Measurements from ENCODE around the gene NSDHL. TPM values are rescaled to one million over a fixed set of nuclear protein-coding genes. Genes with fewer than 3 reads are reported as not detected.

NSDHL gene
- total RNA-seq, 2 donors from 2014 or later, result 25.8 to 34.8 TPM

DNA sequence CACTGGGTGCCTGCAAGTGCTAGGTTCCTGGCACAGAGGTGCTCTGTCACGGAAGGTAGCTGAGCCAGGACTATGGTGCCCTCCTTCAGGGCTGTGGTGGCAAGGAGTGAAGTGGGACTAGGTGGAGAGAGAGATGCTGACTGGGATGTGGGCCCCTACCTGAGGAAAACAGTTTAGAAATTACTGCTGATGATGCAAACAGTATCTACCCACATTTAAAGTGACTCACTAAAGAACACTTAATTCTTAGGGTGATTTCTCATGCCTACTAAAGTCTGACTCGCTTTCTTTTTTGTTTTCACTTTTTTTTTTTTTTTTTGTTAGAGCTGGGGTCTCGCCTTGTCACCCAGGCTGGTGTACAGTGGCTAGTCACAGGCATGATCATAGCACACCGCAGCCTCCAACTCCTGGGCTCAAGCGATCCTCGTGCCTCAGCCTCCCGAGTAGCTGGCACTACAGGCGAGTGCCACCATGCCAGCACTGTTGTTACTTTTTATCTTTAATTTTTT, 70.1 kb downstream of the NSDHL start:
- WGBS, 2 experiments (ENCODE audit: insufficient coverage in 1 of 2, insufficient read length in 1 of 2), result 95 to 100% methylated on average over 1 to 8 of the region's 8 CpGs

DNA sequence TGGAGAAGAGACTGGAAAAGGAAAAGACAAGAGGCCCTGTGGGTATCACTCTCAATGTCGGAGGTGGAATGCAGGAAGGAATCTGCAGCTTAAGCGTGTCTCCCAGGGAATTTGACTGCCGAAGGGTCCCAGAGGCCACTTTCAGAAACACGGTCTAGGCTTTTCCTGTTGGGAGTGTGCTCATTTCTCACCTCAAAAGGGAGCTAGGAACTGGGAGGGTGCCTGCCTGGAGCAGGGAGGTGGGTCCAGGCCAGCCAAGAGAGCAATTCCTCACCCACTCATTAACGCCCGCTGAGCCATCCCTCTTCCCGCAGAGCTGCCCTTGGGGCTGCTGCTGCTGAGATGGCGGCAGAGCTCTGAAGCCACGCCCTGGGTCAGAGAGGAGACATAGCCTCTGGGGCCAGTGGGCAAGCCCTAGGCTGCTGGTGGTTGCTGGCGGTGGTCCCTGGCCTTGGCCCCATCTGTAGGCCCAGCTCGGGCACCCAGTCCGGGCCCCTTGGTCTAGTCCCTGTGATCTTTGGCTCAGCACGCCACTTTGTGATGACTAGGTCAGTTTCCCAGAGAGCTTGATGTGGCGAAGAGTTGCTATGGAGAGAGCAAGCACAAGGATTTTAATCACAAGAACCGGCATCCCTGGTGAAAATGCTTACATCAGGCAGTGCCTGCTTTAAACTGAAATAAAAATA, 71.1 kb downstream of the NSDHL start:
- Mint-ChIP-seq H3K4me3 (no peak overlapping the region), H3K4me1 (peaks cover 7% of the 10 kb centered on the region), H3K27me3 (ENCODE audit: insufficient read depth) (peaks cover 13% of the 10 kb centered on the region), H3K9me3 (peaks cover 43% of the 10 kb centered on the region), H3K36me3 (ENCODE audit: low read depth) (peaks cover 2% of the 10 kb centered on the region), H3K27ac (peak overlapping the region; percentile 61)
- H3K27me3 ChIP-seq (ENCODE audit: control insufficient read depth, insufficient read depth, low read length, poor library complexity, severe bottlenecking), result no peaks in the 10 kb centered on the region
- H3K27ac ChIP-seq (ENCODE audit: low read depth, low read length), result no peak overlapping the region
- no peaks in the 10 kb centered on the region for H3K36me3 ChIP-seq (ENCODE audit: control insufficient read depth, insufficient read depth, low read length)
- WGBS, 2 experiments (ENCODE audit: insufficient coverage in 1 of 2, insufficient read length in 1 of 2), result 76 to 100% methylated on average over 1 to 15 of the region's 15 CpGs
- DNase-seq, result peak; percentile 70
- no peaks in the 10 kb centered on the region for H3K9me3 ChIP-seq (ENCODE audit: control insufficient read depth, low read length)
- no peak overlapping the region for H3K4me3 ChIP-seq (ENCODE audit: low read length)
- no peaks in the 10 kb centered on the region for H3K4me1 ChIP-seq (ENCODE audit: control insufficient read depth, insufficient read depth, low read length)
- H3K9ac ChIP-seq (ENCODE audit: extremely low read depth, low read length, poor library complexity, severe bottlenecking), result no peak overlapping the region
- TF ChIP-seq, protein P1, sequence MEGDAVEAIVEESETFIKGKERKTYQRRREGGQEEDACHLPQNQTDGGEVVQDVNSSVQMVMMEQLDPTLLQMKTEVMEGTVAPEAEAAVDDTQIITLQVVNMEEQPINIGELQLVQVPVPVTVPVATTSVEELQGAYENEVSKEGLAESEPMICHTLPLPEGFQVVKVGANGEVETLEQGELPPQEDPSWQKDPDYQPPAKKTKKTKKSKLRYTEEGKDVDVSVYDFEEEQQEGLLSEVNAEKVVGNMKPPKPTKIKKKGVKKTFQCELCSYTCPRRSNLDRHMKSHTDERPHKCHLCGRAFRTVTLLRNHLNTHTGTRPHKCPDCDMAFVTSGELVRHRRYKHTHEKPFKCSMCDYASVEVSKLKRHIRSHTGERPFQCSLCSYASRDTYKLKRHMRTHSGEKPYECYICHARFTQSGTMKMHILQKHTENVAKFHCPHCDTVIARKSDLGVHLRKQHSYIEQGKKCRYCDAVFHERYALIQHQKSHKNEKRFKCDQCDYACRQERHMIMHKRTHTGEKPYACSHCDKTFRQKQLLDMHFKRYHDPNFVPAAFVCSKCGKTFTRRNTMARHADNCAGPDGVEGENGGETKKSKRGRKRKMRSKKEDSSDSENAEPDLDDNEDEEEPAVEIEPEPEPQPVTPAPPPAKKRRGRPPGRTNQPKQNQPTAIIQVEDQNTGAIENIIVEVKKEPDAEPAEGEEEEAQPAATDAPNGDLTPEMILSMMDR (conservative IDR thresholded peaks at IDR 0.05), result no peak

More for the DNA sequence above, 70.1 kb downstream of the NSDHL start:
- no peak overlapping the region for H3K4me3 Mint-ChIP-seq
- H3K27ac ChIP-seq (ENCODE audit: low read depth, low read length), result no peak overlapping the region
- H3K9ac ChIP-seq (ENCODE audit: extremely low read depth, low read length, poor library complexity, severe bottlenecking), result no peak overlapping the region
- H3K9me3 ChIP-seq (ENCODE audit: control insufficient read depth, low read length), result no peaks in the 10 kb centered on the region
- no peak overlapping the region for H3K27ac Mint-ChIP-seq
- H3K27me3 ChIP-seq (ENCODE audit: control insufficient read depth, insufficient read depth, low read length, poor library complexity, severe bottlenecking), result no peaks in the 10 kb centered on the region
- H3K36me3 ChIP-seq (ENCODE audit: control insufficient read depth, insufficient read depth, low read length), result no peaks in the 10 kb centered on the region
- peaks cover 9% of the 10 kb centered on the region for H3K4me1 Mint-ChIP-seq
- DNase-seq, result no peak
- TF ChIP-seq, protein P1 (conservative IDR thresholded peaks at IDR 0.05), result no peak
- H3K9me3 Mint-ChIP-seq, result peaks cover 52% of the 10 kb centered on the region
- no peaks in the 10 kb centered on the region for H3K4me1 ChIP-seq (ENCODE audit: control insufficient read depth, insufficient read depth, low read length)
- H3K27me3 Mint-ChIP-seq (ENCODE audit: insufficient read depth), result peaks cover 13% of the 10 kb centered on the region
- H3K36me3 Mint-ChIP-seq (ENCODE audit: low read depth), result peaks cover 2% of the 10 kb centered on the region
- H3K4me3 ChIP-seq (ENCODE audit: low read length), result no peak overlapping the region

DNA sequence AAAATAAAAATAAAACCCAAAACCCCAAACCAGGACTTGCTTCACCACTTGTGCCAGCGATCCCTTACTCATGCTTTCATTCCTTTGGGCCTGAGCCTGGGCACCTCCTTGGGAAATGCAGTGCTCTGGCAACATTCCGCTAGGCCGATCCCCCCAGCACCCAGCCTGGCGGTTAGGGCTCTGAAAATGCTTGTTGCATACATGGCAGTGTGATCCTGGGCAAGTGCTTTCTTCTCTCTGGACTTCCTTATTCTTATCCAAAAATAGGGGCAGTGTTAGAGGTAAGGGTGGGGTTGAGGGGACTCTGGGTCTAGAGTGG, 71.6 kb downstream of the NSDHL start:
- WGBS, 2 experiments (ENCODE audit: insufficient coverage in 1 of 2, insufficient read length in 1 of 2), result 93% methylated on average over 4 of the region's 4 CpGs; no CpG with 5 or more reads in 1 of the 2 experiments
- Histone ChIP-seq H3K9me3 (ENCODE audit: control insufficient read depth, low read length) (no peaks in the 10 kb centered on the region), H3K27ac (ENCODE audit: low read depth, low read length) (no peak overlapping the region), H3K4me1 (ENCODE audit: control insufficient read depth, insufficient read depth, low read length) (no peaks in the 10 kb centered on the region), H3K27me3 (ENCODE audit: control insufficient read depth, insufficient read depth, low read length, poor library complexity, severe bottlenecking) (no peaks in the 10 kb centered on the region), H3K4me3 (ENCODE audit: low read length) (no peak overlapping the region), H3K9ac (ENCODE audit: extremely low read depth, low read length, poor library complexity, severe bottlenecking) (no peak overlapping the region), H3K36me3 (ENCODE audit: control insufficient read depth, insufficient read depth, low read length) (no peaks in the 10 kb centered on the region)
- no peak overlapping the region for H3K27ac Mint-ChIP-seq
- peaks cover 14% of the 10 kb centered on the region for H3K27me3 Mint-ChIP-seq (ENCODE audit: insufficient read depth)
- peaks cover 46% of the 10 kb centered on the region for H3K9me3 Mint-ChIP-seq
- H3K36me3 Mint-ChIP-seq (ENCODE audit: low read depth), result peaks cover 2% of the 10 kb centered on the region
- H3K4me3 Mint-ChIP-seq, result no peak overlapping the region
- DNase-seq, result peak; percentile 42
- peaks cover 9% of the 10 kb centered on the region for H3K4me1 Mint-ChIP-seq
- TF ChIP-seq, protein P1 (conservative IDR thresholded peaks at IDR 0.05), result no peak

Measured in endodermal cell (in vitro differentiated cells).